Retina (tissue), 1 donor: Measurements from ENCODE around the gene LGI1.

Experiments used
- DNase-seq: peaks from one replicate; pipeline ENCODE4 v3.0.0-alpha.2; 2016

LGI1 gene

DNA sequence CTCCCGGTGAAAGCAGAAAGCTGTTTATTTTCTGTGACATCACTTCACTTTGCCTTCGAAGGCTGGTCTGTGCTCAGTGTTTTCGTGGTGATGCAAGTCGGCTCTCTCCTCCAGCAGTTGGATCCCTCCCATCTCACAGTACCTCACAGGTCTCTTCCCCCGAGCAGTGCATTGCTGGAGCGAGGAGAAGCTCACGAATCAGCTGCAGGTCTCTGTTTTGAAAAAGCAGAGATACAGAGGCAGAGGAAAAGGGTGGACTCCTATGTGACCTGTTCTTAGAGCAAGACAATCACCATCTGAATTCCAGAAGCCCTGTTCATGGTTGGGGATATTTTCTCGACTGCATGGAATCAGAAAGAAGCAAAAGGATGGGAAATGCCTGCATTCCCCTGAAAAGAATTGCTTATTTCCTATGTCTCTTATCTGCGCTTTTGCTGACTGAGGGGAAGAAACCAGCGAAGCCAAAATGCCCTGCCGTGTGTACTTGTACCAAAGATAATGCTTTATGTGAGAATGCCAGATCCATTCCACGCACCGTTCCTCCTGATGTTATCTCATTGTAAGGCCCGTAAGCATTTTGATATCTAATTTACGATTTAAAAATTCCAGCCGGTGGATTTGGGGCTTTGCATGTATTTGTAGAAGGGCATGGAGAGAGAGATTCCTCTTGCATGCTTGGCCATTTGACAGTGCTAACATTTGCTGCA, at the start of gene LGI1:
TSS of gene LGI1 (plus strand) at position 136 of the 707 bp plus-strand sequence. CDS start at position 345, 209 bp downstream.
- peak; percentile 32 for DNase-seq

DNA sequence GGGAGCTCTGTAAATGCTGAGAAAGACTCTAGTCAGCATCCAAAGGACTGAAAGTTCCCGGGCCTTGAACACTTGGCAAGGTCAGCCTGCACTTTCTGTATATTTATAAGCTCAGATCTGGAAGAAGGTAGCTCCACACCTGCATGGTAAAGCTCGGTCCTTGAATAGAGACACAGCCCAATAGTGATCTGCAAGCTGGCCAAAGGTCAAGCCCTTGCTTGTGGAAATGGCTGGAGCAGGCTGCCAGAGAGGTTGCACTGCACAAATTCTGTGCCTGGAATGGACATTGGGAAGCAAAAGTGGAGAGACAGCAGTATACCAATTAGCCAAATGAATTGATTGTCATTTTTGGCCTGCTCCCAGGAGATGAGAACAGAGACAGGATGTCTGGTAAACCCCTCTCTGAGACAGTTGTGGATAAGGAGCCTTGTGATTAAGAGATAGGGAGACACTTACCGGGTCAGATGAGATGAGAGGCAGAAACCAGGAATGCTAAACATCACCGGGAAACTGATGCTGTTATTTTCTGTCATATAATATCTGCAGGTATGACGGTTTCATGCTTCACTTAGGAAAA, 47.3 kb upstream of the LGI1 start:
- DNase-seq: no peak

DNA sequence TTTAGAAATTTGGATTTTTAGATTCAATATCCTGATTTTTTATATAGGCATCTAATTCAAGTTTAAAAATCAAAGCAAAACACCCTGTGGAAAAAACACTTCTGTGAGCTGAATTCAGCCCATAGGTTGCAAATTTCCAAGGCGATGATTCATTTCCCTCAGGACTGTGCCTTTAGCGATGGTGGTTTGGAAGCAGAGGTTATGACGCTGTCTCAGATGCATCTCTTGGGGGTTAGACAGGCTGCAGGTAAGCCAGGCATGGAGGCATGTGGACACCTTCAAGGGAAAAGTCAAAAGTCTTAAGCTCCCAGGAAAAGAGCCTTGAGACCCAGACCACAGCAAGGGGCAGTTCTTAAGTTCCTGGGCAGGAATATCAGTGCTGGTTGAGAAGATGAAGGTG, 45.8 kb upstream of the LGI1 start:
- DNase-seq: no peak

DNA sequence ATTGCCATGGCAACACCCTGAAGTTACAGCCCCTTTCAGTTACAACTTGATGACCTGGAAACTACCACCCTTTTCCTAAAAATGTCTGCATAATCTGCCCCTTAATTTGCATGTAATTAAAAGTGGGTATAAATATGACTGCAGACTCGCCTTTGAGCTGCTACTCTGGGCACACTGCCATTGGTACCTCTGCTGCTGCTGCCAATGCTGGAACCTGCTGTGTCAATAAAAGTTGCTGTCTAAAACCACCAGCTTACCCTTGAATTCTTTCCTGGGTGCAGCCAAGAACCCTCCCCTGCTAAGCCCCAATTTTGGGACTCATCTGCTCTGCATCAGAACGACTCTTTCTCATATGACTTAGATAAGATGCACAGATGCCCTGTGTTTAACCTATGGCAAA, 45.1 kb upstream of the LGI1 start:
- no peak for DNase-seq

DNA sequence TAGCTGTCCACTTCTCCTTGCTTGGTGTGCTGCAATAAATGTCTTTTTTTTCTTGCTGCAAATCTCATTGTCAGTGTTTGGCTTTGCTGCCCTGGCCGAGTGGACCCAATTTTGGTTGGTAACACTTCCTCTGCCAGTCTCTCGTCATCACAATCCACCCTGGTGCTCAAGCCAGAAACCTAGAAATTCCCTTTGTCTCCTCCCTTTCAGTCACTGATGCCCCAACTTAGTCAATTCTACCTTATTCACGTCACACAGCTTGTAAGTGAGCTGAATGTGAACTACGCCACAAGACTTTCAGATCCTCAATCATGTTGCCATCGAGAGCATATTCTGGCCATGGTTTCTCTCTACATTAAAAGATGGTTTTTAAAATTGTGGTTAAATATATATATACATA, 42.4 kb upstream of the LGI1 start:
- no peak for DNase-seq

DNA sequence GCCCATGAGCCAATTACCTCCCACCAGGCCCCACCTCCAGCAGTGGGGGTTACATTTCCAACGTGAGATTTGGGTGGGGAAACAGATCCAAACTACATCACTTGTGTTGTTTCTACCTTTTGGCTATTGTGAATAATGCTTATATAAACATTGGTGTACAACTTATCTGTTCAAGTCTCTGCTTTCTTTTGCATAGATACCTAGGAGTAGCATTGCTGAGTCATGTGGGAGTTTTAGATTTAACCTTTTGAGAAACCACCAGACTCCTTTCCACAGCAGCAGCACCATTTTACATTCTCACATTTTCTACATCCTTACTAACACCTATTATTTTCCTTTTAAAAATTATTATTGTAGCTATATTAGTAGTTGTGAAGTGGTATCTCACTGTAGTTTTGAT, 41.0 kb upstream of the LGI1 start:
- DNase-seq: no peak

DNA sequence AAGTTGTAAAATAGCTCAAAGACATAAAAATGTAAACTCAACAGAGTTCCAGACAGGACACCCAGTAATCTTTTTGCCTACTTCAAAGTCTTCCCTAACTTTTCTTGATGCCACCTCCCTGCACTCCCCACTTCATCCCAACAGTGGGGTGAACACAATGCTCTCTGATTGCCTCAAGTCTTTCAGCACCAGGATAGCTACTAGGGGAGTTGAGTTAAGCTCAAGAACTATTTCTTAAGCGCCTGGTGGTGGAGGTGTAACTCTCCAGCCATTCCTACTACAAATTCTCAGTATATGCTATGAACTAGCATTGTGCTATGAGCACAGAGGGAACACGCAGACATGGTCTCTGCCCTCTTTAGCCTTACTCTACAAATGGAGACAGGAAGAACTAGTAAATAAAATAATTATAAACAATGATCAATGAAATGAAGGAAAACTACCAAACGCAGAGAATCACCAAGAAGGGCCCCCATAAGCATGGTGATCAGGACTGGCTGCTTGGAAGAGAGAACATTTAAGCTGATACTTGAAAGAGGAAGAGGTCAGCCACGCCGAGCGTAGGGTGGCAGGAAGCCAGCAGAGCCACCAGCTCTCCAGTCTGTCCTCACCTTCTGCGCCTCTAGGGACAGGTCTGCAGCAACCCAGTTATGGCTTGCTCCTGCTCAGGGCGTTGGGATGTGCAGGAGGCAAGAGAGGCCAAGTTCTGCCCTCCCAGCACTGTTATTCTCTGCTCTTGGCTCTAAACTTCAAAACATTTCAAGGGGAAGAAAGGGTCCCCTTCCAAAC, 38.6 kb upstream of the LGI1 start:
- no peak for DNase-seq

DNA sequence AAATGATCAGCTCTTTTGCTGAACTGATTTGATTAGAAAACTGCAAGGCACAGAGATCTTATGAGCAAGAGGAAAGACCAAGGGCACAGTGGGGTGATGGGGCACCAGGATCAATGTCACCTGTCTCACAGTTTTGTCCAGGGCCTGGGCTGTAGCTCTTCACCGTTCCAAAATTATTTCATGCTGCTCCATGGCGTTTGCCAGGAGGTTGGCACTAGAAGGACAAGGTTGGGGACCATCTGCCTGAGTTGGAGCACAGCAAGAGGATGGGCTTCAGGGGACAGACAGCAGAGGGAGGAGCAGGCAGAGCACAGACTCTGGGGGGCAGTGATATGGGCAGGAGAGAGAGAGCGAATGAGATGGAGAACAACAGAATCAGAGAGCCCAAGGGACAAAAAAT, 37.8 kb upstream of the LGI1 start:
- DNase-seq: no peak

DNA sequence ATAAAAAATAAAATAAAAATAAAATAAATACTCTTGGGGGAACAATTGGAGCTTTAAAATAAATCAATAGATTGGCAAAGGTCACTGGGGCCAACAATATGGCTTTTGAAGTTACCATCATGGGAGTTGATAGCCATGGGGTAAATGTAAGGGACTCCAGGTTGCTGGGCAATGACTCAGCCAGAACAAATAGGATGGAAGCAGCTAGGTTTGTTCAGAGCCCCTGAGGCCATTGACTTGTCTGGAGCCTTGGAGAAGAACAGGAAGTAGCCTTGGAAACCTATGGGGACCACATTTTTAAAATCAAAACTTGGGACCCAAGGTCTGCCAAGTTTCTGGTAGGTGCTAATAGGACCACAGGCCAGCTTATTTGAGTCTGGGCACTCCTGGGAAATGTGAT, 35.2 kb upstream of the LGI1 start:
- no peak for DNase-seq

DNA sequence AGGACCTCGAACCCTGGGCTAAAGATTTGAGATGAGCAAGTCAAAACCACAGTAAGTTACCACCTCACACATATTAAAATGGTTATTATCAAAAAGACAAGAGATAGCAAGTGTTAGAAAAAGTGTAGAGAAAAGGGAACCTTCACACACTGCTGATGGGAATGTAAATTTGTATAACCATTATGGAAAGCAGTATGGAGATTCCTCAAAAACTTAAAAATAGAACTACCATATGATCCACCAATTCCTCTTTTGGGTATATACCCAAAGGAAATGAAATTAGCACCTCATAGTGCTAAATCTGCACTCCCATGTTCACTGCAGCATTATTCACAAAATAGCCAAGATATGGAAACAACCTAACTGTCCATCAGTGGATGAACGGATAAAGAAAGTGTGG, 34.6 kb upstream of the LGI1 start:
- DNase-seq: no peak

DNA sequence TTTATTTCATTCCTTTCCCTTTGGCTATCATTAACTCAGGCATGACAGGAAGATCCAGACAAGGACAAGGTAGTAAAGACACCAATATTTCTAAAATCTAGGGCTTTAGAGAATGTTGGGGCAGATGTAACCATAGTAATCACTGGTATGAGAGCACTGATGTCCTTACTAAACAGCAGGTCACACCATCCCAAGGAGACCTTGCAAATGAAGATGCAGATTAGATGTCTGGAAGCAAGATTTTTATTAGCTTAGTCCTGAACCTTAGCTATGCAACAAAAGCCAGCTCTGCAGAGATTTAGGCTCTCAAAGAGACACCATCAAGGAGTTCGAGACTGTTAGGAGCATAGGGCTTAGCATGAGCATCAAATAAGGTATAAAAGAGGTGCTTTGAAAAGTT, 31.7 kb upstream of the LGI1 start:
- DNase-seq: no peak

DNA sequence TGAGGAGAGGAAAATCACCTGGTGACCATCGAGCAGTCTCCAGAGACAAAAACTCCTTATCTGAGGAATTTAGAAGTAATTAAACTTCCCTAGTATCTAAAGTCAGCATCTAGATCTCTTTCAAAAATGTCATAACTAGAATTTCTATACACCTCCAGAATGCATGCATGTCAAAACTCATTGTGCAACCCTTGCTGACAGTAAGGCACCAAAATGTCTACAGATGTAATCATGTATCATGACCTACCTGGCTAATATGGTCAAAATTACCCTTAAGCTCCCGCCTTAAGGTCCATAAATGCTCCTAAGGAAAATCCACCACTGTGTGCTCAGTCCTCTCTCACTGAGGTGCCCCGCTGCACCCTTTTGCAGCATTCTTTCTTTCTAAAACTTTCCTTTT, 16.4 kb upstream of the LGI1 start:
- no peak for DNase-seq

DNA sequence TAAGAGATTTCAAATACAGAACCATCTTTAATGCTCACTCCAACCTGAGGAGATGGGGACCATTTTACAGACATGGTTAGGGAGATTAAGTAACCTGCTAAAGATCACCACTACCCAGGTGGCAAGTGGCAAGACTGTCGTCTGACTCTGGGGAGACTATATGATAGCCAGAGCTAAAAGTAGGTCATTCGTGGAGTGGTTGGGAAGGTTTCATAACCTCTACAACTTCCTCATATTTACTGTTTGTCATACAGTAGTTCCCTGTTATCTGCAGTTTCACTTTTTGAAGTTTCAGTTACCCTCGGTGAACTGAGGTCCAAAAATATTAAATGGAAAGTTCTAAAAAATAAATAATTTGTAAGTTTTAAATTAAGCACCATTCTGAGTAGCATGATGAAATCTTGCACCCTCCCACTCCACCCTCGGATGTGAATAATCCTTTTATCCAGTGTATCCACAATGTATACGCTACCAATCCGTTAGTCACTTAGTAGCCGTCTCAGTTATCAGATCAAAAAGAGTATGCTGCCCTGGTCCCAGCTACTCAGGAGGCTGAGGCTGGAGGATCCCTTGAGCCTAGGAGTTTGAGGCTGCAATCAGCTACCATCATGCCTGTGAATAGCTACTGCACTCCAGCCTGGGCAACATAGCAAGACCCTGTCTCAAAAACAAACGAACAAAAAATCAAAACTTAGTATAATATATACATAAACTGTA, 14.9 kb upstream of the LGI1 start:
- no peak for DNase-seq

DNA sequence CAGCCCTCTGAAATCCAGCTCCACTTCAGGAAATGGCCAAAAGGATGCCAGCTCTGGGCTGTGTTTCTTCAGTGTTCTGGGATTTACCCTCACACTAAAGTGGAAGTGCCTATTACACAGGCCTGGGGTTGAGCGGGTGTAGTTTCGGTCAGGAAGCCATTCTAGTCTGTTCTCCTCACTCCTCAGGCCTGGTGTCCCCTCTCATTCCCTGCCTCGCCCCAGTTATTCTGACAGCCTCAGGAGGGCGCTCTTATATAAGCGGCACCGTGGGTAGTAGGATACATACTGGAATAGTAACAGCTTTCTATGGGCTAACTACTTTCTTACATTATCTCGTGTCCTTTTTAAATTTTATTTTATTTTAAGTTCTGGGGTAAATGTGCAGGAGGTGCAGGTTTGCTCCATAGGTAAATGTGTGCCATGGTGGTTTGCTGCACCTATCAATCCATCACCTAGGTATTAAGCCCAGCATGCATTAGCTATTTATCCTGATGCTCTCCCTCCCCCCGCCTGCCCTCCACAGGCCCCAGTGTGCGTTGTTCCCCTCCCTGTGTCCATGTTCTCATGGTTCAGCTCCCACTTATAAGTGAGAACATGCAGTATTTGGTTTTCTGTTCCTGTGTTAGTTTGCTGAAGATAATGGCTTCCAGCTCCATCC, 12.2 kb upstream of the LGI1 start:
- DNase-seq: no peak

DNA sequence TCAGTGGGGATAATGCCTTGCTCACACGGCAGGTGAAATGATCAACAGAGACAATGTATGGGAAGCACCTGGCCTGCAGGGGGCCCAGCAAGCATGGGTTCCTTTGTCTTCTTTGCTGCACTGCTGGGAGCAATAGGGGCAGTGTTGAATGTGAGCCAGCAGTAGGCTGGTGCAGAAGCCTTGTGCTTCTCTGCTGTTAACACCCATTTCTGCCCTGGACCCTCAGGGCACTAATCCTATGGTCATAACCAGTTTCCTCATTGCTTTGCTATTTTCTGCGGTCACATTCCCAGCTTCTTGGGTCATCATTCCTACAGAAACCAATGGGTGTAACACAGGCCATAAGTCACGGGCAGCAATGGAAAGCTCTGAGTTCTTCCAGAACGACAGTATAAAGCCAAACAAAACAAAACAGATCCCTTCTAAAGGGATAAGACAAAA, 10.9 kb upstream of the LGI1 start:
- DNase-seq: no peak

DNA sequence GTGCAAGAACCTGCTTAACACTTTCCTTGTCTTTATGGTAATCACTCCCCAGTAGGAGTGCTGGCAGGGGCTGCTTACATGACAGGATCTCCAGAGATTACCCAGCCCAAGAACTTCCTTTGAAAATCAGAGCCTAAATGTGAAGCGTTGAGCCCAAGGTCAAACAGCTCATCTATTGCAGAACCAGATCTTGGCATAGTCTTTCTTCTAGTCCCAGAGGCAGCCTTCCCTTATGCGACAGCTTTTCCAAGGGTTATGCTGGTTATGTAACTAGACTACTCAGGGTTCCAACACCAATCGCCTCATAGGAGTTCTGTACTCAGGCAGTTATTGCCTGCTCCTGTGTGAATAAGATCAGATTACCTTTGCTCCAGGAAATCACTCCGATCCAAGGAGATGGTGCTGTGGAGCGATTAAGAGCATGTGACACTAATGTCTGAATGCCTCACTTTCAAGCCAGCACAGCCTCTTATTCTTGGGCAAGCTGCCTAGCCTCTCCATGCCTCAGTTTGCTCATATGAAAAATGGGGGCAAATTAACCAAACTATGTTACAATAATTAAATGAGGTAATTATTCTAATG, 8.4 kb upstream of the LGI1 start:
- DNase-seq: no peak

DNA sequence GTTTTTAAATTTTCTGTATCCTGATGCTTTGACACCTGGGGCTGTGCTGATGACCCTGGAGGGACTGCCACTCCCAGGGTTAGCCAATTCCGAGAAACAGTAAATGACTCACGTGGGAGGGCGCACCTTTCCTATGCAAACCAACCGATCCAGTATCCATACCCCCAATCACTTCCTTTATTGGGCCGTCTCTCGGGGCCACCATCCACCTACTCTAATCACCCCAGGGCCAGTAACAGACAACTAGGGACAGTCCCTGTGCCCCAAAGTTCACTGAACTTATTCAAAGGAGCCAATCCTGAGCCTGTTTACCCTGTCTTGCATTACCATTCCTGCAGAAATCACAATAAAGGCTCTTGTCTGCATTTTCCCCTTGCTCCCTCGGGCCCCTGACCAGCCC, 6.6 kb upstream of the LGI1 start:
- DNase-seq: no peak

DNA sequence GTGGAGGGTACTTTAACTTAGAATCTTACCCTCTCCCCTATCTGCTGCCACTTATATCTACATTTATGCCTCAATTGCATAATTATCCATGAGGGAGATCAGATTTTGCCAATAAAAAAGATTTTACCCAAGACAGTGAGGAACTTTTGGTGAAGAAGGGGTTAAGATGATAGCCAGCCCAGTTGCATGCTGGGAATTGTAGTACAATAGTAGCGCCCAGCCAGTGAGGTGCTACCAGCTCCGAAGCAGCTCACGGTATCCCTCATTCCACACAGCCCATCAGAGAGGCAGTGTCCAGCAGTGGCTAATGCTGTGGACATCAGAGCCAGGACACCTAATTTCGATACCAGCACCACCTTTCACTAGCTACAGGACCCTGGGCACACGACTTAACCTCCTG, 5.9 kb upstream of the LGI1 start:
- DNase-seq: peak; percentile 48

DNA sequence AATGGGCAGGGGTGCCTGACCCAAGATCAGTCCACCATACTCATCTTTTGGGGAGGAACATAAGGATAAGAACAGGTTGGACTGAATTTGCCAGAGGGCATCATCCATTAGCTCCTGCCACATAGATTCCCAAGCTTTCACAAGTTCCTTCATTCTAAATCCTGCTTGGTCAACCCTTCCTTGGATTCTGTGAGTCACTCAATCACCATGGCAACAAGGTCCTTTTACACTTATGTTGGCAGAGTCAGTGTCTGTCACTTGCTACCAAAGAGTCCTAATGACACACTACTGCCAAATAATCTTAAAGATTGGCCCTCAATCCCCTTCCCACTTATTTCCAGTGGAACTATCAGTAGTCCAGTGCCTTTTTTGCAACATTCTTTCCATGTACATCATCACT, 5.0 kb upstream of the LGI1 start:
- DNase-seq: no peak

DNA sequence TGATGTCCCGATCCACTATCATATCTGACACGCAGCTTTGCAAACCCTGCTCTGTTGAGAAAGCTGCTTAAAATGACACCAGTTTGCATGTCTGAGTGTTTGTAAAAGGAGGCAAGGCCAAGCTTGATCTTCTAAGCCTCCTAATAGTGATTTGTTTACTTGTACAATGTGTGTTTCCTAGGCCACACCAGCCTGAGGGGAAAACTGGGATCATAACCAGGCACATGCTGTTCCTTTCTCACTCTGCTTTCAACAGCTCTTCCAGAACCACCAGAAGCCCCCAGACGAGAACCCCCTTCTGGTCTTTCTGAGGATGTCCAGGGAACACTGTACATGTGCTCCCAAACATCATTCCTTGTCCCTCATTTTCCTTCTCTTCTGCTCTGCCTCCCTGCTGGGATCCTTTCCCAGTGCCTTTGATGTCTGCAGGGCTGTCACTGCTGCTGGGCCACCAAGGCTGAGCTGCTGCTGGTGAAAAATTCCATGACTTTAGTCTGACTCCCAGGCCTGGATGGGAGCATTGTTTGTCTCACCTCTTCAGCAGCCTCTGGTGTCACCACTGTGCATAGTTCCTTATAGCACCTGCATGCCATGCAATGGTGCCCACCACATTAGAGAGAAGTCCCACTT, 4.0 kb upstream of the LGI1 start:
- no peak for DNase-seq

DNA sequence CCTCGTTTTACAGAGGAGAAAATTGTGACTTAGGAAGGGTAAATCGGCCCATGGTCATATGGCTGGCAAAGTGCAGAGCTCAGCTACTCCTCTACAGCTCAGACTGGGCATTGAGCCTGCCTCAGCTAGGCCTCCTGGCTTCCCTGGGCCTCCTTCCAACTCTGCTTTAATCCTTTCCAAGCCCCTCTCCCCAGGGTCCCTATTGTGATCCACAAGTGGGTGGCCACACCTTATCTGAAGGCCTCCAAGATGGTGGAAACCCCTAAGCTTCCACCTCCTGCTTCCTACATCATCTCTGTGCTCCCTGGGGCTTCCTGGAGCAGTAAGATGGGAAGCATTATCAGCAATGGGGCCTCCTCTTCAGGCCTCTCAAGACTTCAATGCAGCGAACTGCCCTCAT, 3.0 kb upstream of the LGI1 start:
- DNase-seq: no peak

DNA sequence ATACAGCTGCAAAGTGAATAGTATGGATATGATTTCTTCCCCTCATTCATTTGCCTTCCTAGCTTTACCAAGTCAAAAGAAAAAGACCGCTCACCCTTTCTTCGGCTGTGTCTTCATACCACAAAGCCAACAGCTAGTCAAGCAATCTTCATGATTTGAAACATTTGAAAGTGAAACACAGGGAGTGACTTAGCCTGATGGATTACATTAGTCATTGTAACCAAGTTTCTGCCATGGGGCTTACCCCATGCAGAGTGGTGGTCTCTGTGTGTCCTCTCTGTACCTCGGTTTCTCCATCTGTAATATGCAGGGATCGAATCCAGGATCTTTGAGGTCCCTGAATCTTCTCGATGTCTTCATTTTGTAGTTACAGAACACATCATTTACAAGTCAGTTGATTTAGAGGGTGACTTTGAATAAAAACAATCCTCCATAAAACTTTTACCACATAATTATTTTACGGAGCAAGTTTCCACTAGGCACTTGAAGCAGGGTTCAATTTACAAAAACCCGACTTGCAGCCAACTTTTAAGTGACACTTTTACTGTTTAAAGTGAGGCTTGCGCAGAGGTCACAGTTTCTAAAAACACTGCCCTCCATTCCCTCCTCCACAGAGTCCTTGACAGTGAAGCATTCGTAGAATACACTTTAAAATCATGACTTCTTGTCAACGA, 2.2 kb upstream of the LGI1 start:
- no peak for DNase-seq
